Uterus (tissue), 4 donors: ENCODE data around the gene PABPN1L. TPM values are rescaled to one million over a fixed set of nuclear protein-coding genes. Genes with fewer than 3 reads are reported as not detected.

ENCODE experiments used
- DNase-seq, 2 donors: peaks; one replicate each; pipeline ENCODE4 v3.0.0-alpha.2; 2019 to 2020
- H3K27ac ChIP-seq, 2 donors: fragments of 200-600 bp; sonication (generic); 1 replicate in 1 of 2; 2 replicates in 1 of 2; pipeline ENCODE4 v1.5.1; 2016 to 2018
- H3K27me3 ChIP-seq, 2 donors: fragments of 200-600 bp; sonication (generic); one replicate each; pipeline ENCODE4 v1.5.1; 2018 to 2019; ENCODE audit warnings: control low read depth in 1 of 2
- H3K36me3 ChIP-seq, 2 donors: fragments of 200-600 bp; sonication (generic); one replicate each; pipeline ENCODE4 v1.5.1; 2019; ENCODE audit warnings: control low read depth in 1 of 2
- H3K4me1 ChIP-seq, 2 donors: fragments of 200-600 bp; sonication (generic); one replicate each; pipeline ENCODE4 v1.5.1; 2018 to 2019; ENCODE audit warnings: control low read depth in 1 of 2
- H3K4me3 ChIP-seq, 2 donors: fragments of 200-600 bp; sonication (generic); 1 replicate in 1 of 2; 2 replicates in 1 of 2; pipeline ENCODE4 v1.5.1; 2018 to 2019; ENCODE audit warnings: mild to moderate bottlenecking in 1 of 2
- H3K9me3 ChIP-seq, 2 donors: fragments of 200-600 bp; sonication (generic); one replicate each; pipeline ENCODE4 v1.5.1; 2019; ENCODE audit warnings: control low read depth in 1 of 2
- CTCF ChIP-seq, 4 experiments: fragments of 200-600 bp in 2 of 4; fragments of 450-650 bp in 2 of 4; sonication (generic) in 2 of 4; IDR thresholded peaks; one replicate each; pipeline ENCODE4 v1.5.1; 2016 to 2019; ENCODE audit warnings: antibody characterized with exemption in 4 of 4, mild to moderate bottlenecking in 2 of 4, moderate library complexity in 1 of 4
- POLR2A ChIP-seq, 2 donors: fragments of 450-650 bp; IDR thresholded peaks; one replicate each; pipeline ENCODE4 v1.6.1; 2016; ENCODE audit warnings: antibody characterized with exemption in 2 of 2, mild to moderate bottlenecking in 1 of 2, moderate library complexity in 1 of 2
- intact Hi-C: fragments of 100-400 bp; cut with DNase I; formaldehyde crosslinking; loops from one replicate; pipeline ENCODE4 v1.15.1; 2023; ENCODE audit warnings: low total_unique reads
- total RNA-seq, 4 donors: library from RNA; depleted of rRNA in 3 of 4; stranded (reverse); fragments of >200 nt in 3 of 4; gene quantifications; one replicate each; pipeline versions ENCODE4 v1.1.0 to v1.2.4, GENCODE V29; 2014 to 2023
- donor health status: DM: yes; HTN: yes; CAD: no.

PABPN1L gene
- total RNA-seq, 4 donors from 2014 or later: not detected

- Histone ChIP-seq H3K4me3 (no peak overlapping the region), H3K27ac (no peak overlapping the region), H3K4me1 (no peaks in the 10 kb centered on the region), H3K36me3 (no peaks in the 10 kb centered on the region), H3K9me3 (no peaks in the 10 kb centered on the region), H3K27me3 (no peaks in the 10 kb centered on the region)
- TF ChIP-seq POLR2A (IDR thresholded peaks at IDR 0.05) (no peak), CTCF (IDR thresholded peaks at IDR 0.05) (no peak)
- intact Hi-C loops: no loop called here
- no peak for DNase-seq
Measured at GRCh38 chr16:88841521-88842307, 24.7 kb downstream of the PABPN1L start.

GRCh38 chr16:88840600-88841215, 25.8 kb downstream of the PABPN1L start:
- DNase-seq: no peak
- H3K36me3 ChIP-seq: no peaks in the 10 kb centered on the region
- intact Hi-C loops: no loop called here
- no peaks in the 10 kb centered on the region for H3K9me3 ChIP-seq
- no peak overlapping the region for H3K4me3 ChIP-seq
- no peak overlapping the region for H3K27ac ChIP-seq
- H3K4me1 ChIP-seq: no peaks in the 10 kb centered on the region
- no peaks in the 10 kb centered on the region for H3K27me3 ChIP-seq
- TF ChIP-seq CTCF (IDR thresholded peaks at IDR 0.05) (no peak), POLR2A (IDR thresholded peaks at IDR 0.05) (no peak)

DNA sequence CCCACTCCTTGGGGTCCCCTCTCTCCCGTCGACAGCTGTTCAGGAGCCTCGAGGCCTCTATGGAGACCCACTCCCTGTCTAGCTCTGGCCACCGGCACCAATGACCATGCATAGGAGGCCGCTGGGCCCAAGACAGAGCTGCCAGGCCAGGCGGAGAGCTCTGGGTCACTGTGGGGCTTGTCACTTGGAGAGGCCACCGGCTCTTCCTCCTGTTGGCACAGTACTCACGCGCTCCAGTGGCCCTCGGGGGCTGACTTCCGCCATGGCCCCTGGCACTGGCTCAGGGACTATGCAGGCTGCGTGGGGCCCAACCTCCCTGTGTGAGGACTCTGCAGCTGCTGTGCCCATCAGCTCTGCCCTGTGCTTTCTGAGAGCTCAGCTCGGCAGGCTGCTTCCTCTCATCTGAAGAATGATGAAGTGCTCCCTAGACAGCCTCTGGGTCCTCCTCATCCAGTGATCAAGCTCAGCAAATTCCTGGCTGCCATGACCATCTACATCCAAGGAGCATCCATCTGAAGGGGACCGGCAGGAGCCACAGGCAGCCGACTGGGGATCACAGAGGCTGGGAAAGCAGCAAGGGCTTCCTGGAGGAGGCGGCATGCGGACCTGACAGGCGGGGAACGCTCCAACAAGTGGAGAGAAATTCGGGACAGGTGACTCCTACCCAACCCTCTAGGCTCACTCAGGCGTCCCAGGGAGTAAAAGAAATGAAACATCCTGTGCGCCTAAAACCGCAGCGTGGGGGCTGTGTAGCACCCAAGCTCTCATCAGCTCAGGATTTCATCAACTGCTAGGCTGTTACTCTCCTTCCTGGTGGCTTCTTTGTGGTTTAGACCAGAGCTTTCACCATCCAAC, 26.5 kb downstream of the PABPN1L start:
- intact Hi-C loops: no loop called here
- DNase-seq: no peak
- no peak overlapping the region for H3K27ac ChIP-seq
- no peaks in the 10 kb centered on the region for H3K27me3 ChIP-seq
- TF ChIP-seq POLR2A (IDR thresholded peaks at IDR 0.05) (no peak), CTCF (IDR thresholded peaks at IDR 0.05) (no peak)
- no peaks in the 10 kb centered on the region for H3K36me3 ChIP-seq
- no peak overlapping the region for H3K4me3 ChIP-seq
- no peaks in the 10 kb centered on the region for H3K9me3 ChIP-seq
- H3K4me1 ChIP-seq: no peaks in the 10 kb centered on the region

DNA sequence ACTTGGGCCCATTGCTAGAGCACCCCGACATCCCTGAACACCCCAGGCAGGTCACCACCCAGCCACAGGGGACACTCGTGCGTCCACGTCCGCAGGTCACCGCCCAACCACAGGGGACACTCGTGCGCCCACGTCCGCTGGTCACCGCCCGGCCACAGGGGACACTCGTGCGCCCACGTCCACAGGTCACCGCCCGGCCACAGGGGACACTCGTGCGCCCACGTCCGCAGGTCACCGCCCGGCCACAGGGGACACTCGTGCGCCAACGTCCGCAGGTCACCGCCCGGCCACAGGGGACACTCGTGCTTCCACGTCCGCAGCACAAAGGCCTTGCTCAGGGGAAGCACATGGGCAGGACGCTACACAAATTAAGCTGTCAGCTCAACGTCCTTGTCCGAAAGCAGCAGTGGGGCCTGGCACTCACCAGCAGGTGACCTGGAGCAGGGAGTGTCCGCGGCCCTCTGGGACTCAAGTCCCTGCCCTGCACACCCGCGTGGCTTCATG, 27.4 kb downstream of the PABPN1L start:
- Histone ChIP-seq H3K4me3 (no peak overlapping the region), H3K9me3 (no peaks in the 10 kb centered on the region), H3K4me1 (no peaks in the 10 kb centered on the region), H3K36me3 (no peaks in the 10 kb centered on the region), H3K27me3 (no peaks in the 10 kb centered on the region), H3K27ac (no peak overlapping the region)
- no peak for TF ChIP-seq POLR2A (IDR thresholded peaks at IDR 0.05)
- TF ChIP-seq CTCF (IDR thresholded peaks at IDR 0.05): no peak
- intact Hi-C loops: no loop called here
- DNase-seq: no peak
